HEK293T (cell line): Measurements from ENCODE around the gene CDH8.

Source experiments
- CTCF ChIA-PET: fragments of 350-600 bp; formaldehyde crosslinking; extraction: SDS; loops from one replicate; lab custom pipeline; 2021; ENCODE audit warnings: antibody characterized with exemption, inconsistent platforms; lab: Yijun Ruan, JAX
- POLR2A ChIA-PET: fragments of 350-600 bp; formaldehyde crosslinking; extraction: SDS; loops from one replicate; lab custom pipeline; 2020; ENCODE audit warnings: antibody characterized with exemption, inconsistent platforms; lab: Yijun Ruan, JAX
- DNase-seq: peaks from one replicate; pipeline ENCODE4 v3.0.0; 2012; ENCODE audit warnings: mixed read lengths; ENCODE audit errors: extremely low spot score
- ARNT ChIP-seq: fragments of 450-650 bp; IDR thresholded peaks from 2 replicates; pipeline ENCODE4 v1.6.1; 2017; ENCODE audit warnings: mild to moderate bottlenecking
- BHLHE40 ChIP-seq: fragments of 450-650 bp; IDR thresholded peaks from 2 replicates; pipeline ENCODE4 v1.6.1; 2016; ENCODE audit warnings: mild to moderate bottlenecking, moderate library complexity, borderline replicate concordance
- CTBP1 ChIP-seq: fragments of 450-650 bp; IDR thresholded peaks from 2 replicates; pipeline ENCODE4 v1.6.1; 2016; ENCODE audit warnings: borderline replicate concordance
- ELF4 ChIP-seq: fragments of 450-650 bp; IDR thresholded peaks from 2 replicates; pipeline ENCODE4 v1.6.1; 2017; ENCODE audit warnings: antibody characterized with exemption
- FOXA1 ChIP-seq: fragments of 450-650 bp; IDR thresholded peaks from 2 replicates; pipeline ENCODE4 v1.6.1; 2016; ENCODE audit warnings: mild to moderate bottlenecking
- FOXK2 ChIP-seq: fragments of 450-650 bp; IDR thresholded peaks from 2 replicates; pipeline ENCODE4 v1.6.1; 2016; ENCODE audit warnings: mild to moderate bottlenecking
- FOXM1 ChIP-seq: fragments of 450-650 bp; IDR thresholded peaks from 2 replicates; pipeline ENCODE4 v1.6.1; 2017; ENCODE audit warnings: mild to moderate bottlenecking, borderline replicate concordance
- HDGF ChIP-seq: fragments of 450-650 bp; IDR thresholded peaks from 2 replicates; pipeline ENCODE4 v1.6.1; 2017; ENCODE audit warnings: antibody characterized with exemption, borderline replicate concordance
- L3MBTL2 ChIP-seq: fragments of 450-650 bp; conservative IDR thresholded peaks from 2 replicates; pipeline ENCODE4 v1.6.1; 2016; ENCODE audit warnings: mild to moderate bottlenecking
- LEF1 ChIP-seq: fragments of 450-650 bp; IDR thresholded peaks from 2 replicates; pipeline ENCODE4 v1.6.1; 2017; ENCODE audit warnings: mild to moderate bottlenecking, borderline replicate concordance
- NFRKB ChIP-seq: fragments of 450-650 bp; IDR thresholded peaks from 2 replicates; pipeline ENCODE4 v1.6.1; 2016; ENCODE audit warnings: mild to moderate bottlenecking, moderate library complexity
- PKNOX1 ChIP-seq: fragments of 450-650 bp; IDR thresholded peaks from 2 replicates; pipeline ENCODE4 v1.6.1; 2016
- SP1 ChIP-seq: fragments of 450-650 bp; IDR thresholded peaks from 2 replicates; pipeline ENCODE4 v1.6.1; 2017
- SUZ12 ChIP-seq: fragments of 450-650 bp; IDR thresholded peaks from 2 replicates; pipeline ENCODE4 v1.6.1; 2016; ENCODE audit warnings: mild to moderate bottlenecking
- TARDBP ChIP-seq: fragments of 450-650 bp; IDR thresholded peaks from 2 replicates; pipeline ENCODE4 v1.6.1; 2016
- ZNF384 ChIP-seq: fragments of 450-650 bp; IDR thresholded peaks from 2 replicates; pipeline ENCODE4 v1.6.1; 2016

Gene CDH8

GRCh38 chr16:62018301-62019060, 17.8 kb downstream of the CDH8 start:
- CTCF ChIA-PET = no interaction called here
- TF ChIP-seq ZNF384 = no peak
- POLR2A ChIA-PET = no interaction called here
- no peak for DNase-seq

- ChIA-PET CTCF (no interaction called here), POLR2A (no interaction called here)
- no peak for DNase-seq
- TF ChIP-seq CTBP1 = no peak
- TF ChIP-seq BHLHE40 = no peak
- TF ChIP-seq PKNOX1 = no peak
- no peak for TF ChIP-seq SUZ12
- TF ChIP-seq ELF4 = no peak
- no peak for TF ChIP-seq TARDBP
- TF ChIP-seq LEF1 = no peak
- no peak for TF ChIP-seq FOXM1
- no peak for TF ChIP-seq ZNF384
- no peak for TF ChIP-seq ARNT
Measured at GRCh38 chr16:62014319-62014923, 21.8 kb downstream of the CDH8 start.

GRCh38 chr16:62010186-62010585, 26.1 kb downstream of the CDH8 start:
- CTCF ChIA-PET = no interaction called here
- no peak for DNase-seq
- POLR2A ChIA-PET = no interaction called here
- TF ChIP-seq ELF4 = no peak
- TF ChIP-seq SUZ12 = no peak
- TF ChIP-seq BHLHE40 = no peak
- TF ChIP-seq TARDBP = no peak
- no peak for TF ChIP-seq PKNOX1
- TF ChIP-seq FOXA1 = no peak
- no peak for TF ChIP-seq FOXK2
- no peak for TF ChIP-seq FOXM1
- TF ChIP-seq L3MBTL2 = no peak
- no peak for TF ChIP-seq CTBP1

GRCh38 chr16:61998460-61998859, 37.8 kb downstream of the CDH8 start:
- DNase-seq = no peak
- ChIA-PET POLR2A (no interaction called here), CTCF (interaction anchor here (0.8 kb wide), 1 partner anchor 170 kb away, joined by 5 read pairs; no protein-coding TSS in a partner anchor)
- TF ChIP-seq TARDBP (no peak), FOXM1 (no peak), FOXK2 (no peak), BHLHE40 (no peak), SUZ12 (no peak), L3MBTL2 (no peak), ZNF384 (no peak), LEF1 (no peak), SP1 (no peak), CTBP1 (no peak), ARNT (no peak)

- ChIA-PET POLR2A (no interaction called here), CTCF (no interaction called here)
- DNase-seq = no peak
- TF ChIP-seq ZNF384 (no peak), PKNOX1 (no peak), CTBP1 (no peak), SP1 (no peak), FOXK2 (no peak), HDGF (no peak), NFRKB (no peak), ELF4 (no peak), BHLHE40 (no peak), TARDBP (no peak), SUZ12 (no peak), LEF1 (no peak), FOXA1 (no peak), L3MBTL2 (no peak), FOXM1 (no peak), ARNT (no peak)
Measured at GRCh38 chr16:61993108-61993507, 43.1 kb downstream of the CDH8 start.

- TF ChIP-seq CTBP1 (no peak), FOXK2 (no peak), ZNF384 (no peak), SP1 (no peak), PKNOX1 (no peak)
- ChIA-PET CTCF (no interaction called here), POLR2A (no interaction called here)
- no peak for DNase-seq
Measured at GRCh38 chr16:61987474-61988012, 48.7 kb downstream of the CDH8 start.
